Neuron (in vitro differentiated cells): ENCODE measurements around the gene SMIM15.
"Not testable (repeated sequence)": the region's sequence is repeated elsewhere in the genome, so short reads cannot be mapped to it uniquely, and the experiment has no call there.

Source experiments
- H2AFZ ChIP-seq: one replicate; pipeline ENCODE4 v1.6.1; 2013; ENCODE audit warnings: low read depth, mild to moderate bottlenecking, inconsistent platforms, low read length, moderate library complexity
- H3K27me3 ChIP-seq: one replicate; pipeline ENCODE4 v1.6.1; 2013; ENCODE audit warnings: low read length; ENCODE audit not compliant: insufficient read depth
- H3K36me3 ChIP-seq: one replicate; pipeline ENCODE4 v1.6.1; 2013; ENCODE audit warnings: low read length; ENCODE audit not compliant: insufficient read depth
- H3K4me1 ChIP-seq: one replicate; pipeline ENCODE4 v1.6.1; 2013; ENCODE audit warnings: low read length; ENCODE audit not compliant: insufficient read depth
- H3K4me3 ChIP-seq: 2 replicates; pipeline ENCODE4 v1.5.1; 2013; ENCODE audit warnings: mild to moderate bottlenecking, low read length, moderate library complexity
- H3K9me3 ChIP-seq: one replicate; pipeline ENCODE4 v1.6.1; 2013; ENCODE audit warnings: low read length

Gene SMIM15

GRCh38 chr5:61162010-61162831 is at the start of gene SMIM15:
SMIM15 (minus strand) TSS chr5:61162468; CDS start chr5:61160171, 2,297 bp downstream.
- Histone ChIP-seq H3K9me3 (peaks cover 6% of the 10 kb centered on the region), H2AFZ (peak within 1 kb of the TSS; percentile 66), H3K27me3 (no peaks in the 10 kb centered on the region), H3K4me3 (peak within 1 kb of the TSS; percentile 84), H3K4me1 (peaks cover 14% of the 10 kb centered on the region), H3K36me3 (peaks cover 31% of the 10 kb centered on the region)

- H3K9me3 ChIP-seq: no peaks in the 10 kb centered on the region
- H3K4me1 ChIP-seq: no peaks in the 10 kb centered on the region
- H3K36me3 ChIP-seq: no peaks in the 10 kb centered on the region
Measured at GRCh38 chr5:61207884-61208283, 45.6 kb upstream of the SMIM15 start.

GRCh38 chr5:61205013-61205412 is 42.7 kb upstream of the SMIM15 start:
- H2AFZ ChIP-seq: no peak overlapping the region

More at GRCh38 chr5:61207884-61208283, 45.6 kb upstream of the SMIM15 start:
- Histone ChIP-seq H3K4me3 (no peak overlapping the region), H2AFZ (no peak overlapping the region), H3K27me3 (no peaks in the 10 kb centered on the region)

GRCh38 chr5:61202213-61202612 is 39.9 kb upstream of the SMIM15 start:
- Histone ChIP-seq H2AFZ (no peak overlapping the region), H3K4me3 (no peak overlapping the region), H3K36me3 (no peaks in the 10 kb centered on the region), H3K4me1 (no peaks in the 10 kb centered on the region), H3K27me3 (no peaks in the 10 kb centered on the region), H3K9me3 (peaks cover 3% of the 10 kb centered on the region)

More at GRCh38 chr5:61205013-61205412, 42.7 kb upstream of the SMIM15 start:
- H3K27me3 ChIP-seq: no peaks in the 10 kb centered on the region
- H3K4me3 ChIP-seq: no peak overlapping the region
- no peaks in the 10 kb centered on the region for H3K4me1 ChIP-seq
- no peaks in the 10 kb centered on the region for H3K9me3 ChIP-seq
- H3K36me3 ChIP-seq: no peaks in the 10 kb centered on the region

- no peaks in the 10 kb centered on the region for H3K4me1 ChIP-seq
Measured at GRCh38 chr5:61200582-61201155, 38.4 kb upstream of the SMIM15 start.

GRCh38 chr5:61198606-61199005 is 36.3 kb upstream of the SMIM15 start:
- Histone ChIP-seq H2AFZ (no peak overlapping the region), H3K4me1 (no peaks in the 10 kb centered on the region), H3K27me3 (no peaks in the 10 kb centered on the region), H3K36me3 (no peaks in the 10 kb centered on the region), H3K9me3 (peaks cover 3% of the 10 kb centered on the region), H3K4me3 (no peak overlapping the region)

More at GRCh38 chr5:61200582-61201155, 38.4 kb upstream of the SMIM15 start:
- H3K27me3 ChIP-seq: no peaks in the 10 kb centered on the region
- no peak overlapping the region for H2AFZ ChIP-seq
- H3K4me3 ChIP-seq: no peak overlapping the region
- no peaks in the 10 kb centered on the region for H3K36me3 ChIP-seq
- H3K9me3 ChIP-seq: peaks cover 3% of the 10 kb centered on the region

GRCh38 chr5:61187826-61188225 is 25.6 kb upstream of the SMIM15 start:
- H3K9me3 ChIP-seq, H2AFZ ChIP-seq, H3K27me3 ChIP-seq, H3K4me3 ChIP-seq, H3K36me3 ChIP-seq: not testable (repeated sequence)
- H3K4me1 ChIP-seq: peaks cover 12% of the 10 kb centered on the region

GRCh38 chr5:61187352-61187751 is 25.1 kb upstream of the SMIM15 start:
- not testable (repeated sequence) for H2AFZ ChIP-seq, H3K4me3 ChIP-seq, H3K9me3 ChIP-seq, H3K36me3 ChIP-seq, H3K27me3 ChIP-seq
- peaks cover 12% of the 10 kb centered on the region for H3K4me1 ChIP-seq

GRCh38 chr5:61186634-61187033 is 24.4 kb upstream of the SMIM15 start:
- Histone ChIP-seq H3K4me1 (peaks cover 12% of the 10 kb centered on the region), H3K4me3 (no peak overlapping the region), H2AFZ (no peak overlapping the region), H3K27me3 (no peaks in the 10 kb centered on the region), H3K36me3 (no peaks in the 10 kb centered on the region), H3K9me3 (no peaks in the 10 kb centered on the region)

GRCh38 chr5:61184708-61185107 is 22.4 kb upstream of the SMIM15 start:
- no peaks in the 10 kb centered on the region for H3K9me3 ChIP-seq
- no peak overlapping the region for H2AFZ ChIP-seq
- H3K4me1 ChIP-seq: peaks cover 5% of the 10 kb centered on the region
- H3K4me3 ChIP-seq: no peak overlapping the region
- no peaks in the 10 kb centered on the region for H3K36me3 ChIP-seq
- H3K27me3 ChIP-seq: no peaks in the 10 kb centered on the region

- Histone ChIP-seq H3K9me3 (no peaks in the 10 kb centered on the region), H3K4me3 (no peak overlapping the region), H3K4me1 (peaks cover 5% of the 10 kb centered on the region), H3K36me3 (no peaks in the 10 kb centered on the region), H3K27me3 (no peaks in the 10 kb centered on the region), H2AFZ (no peak overlapping the region)
Measured at GRCh38 chr5:61183538-61183937, 21.3 kb upstream of the SMIM15 start.

- Histone ChIP-seq H3K27me3 (no peaks in the 10 kb centered on the region), H3K4me1 (no peaks in the 10 kb centered on the region), H3K36me3 (no peaks in the 10 kb centered on the region), H2AFZ (no peak overlapping the region), H3K9me3 (no peaks in the 10 kb centered on the region), H3K4me3 (no peak overlapping the region)
Measured at GRCh38 chr5:61182449-61182848, 20.2 kb upstream of the SMIM15 start.

GRCh38 chr5:61180886-61181285 is 18.6 kb upstream of the SMIM15 start:
- Histone ChIP-seq H3K4me1 (no peaks in the 10 kb centered on the region), H3K27me3 (no peaks in the 10 kb centered on the region), H3K36me3 (no peaks in the 10 kb centered on the region), H2AFZ (no peak overlapping the region), H3K4me3 (no peak overlapping the region), H3K9me3 (no peaks in the 10 kb centered on the region)
